Panc1 (cell line): ENCODE results near the gene TRPC5OS. TPM values are rescaled to one million over a fixed set of nuclear protein-coding genes. Genes with fewer than 3 reads are reported as not detected.

Experiments
- ATAC-seq: fragments of 200-7000 bp; cut with Tn5 transposase; 2 replicates; pipeline ENCODE4 v1.9.1; 2020; ENCODE audit warnings: mild to moderate bottlenecking, moderate library complexity
- BruUV-seq: library from RNA; stranded (reverse); fragments of 400-500 nt; replicated peaks from 2 replicates; lab custom pipeline; 2021; lab: Mats Ljungman, UMichigan
- CTCF ChIA-PET: fragments of 300-600 bp; sonication (Branson Sonifier 250); formaldehyde crosslinking; loops from one replicate; lab custom pipeline; 2022; ENCODE audit warnings: antibody characterized with exemption; lab: Charles Lee
- POLR2A ChIA-PET: fragments of 300-600 bp; sonication (Branson Sonifier 250); formaldehyde crosslinking; loops from one replicate; lab custom pipeline; 2022; ENCODE audit warnings: antibody characterized with exemption; lab: Charles Lee
- DNase-seq: peaks from one replicate; pipeline ENCODE4 v3.0.0-alpha.2; 2010; ENCODE audit warnings: low read depth, low spot score
- H3K27ac ChIP-seq: 2 replicates; pipeline ENCODE4 v1.5.1; 2011; ENCODE audit warnings: mild to moderate bottlenecking, low read length, inconsistent platforms
- H3K27me3 ChIP-seq: fragments of 200-500 bp; sonication (Bioruptor generic); 2 replicates; pipeline ENCODE4 v1.6.0; 2014; ENCODE audit warnings: low read length, inconsistent platforms; ENCODE audit not compliant: control insufficient read depth, insufficient read depth
- H3K36me3 ChIP-seq: fragments of 200-500 bp; sonication (Bioruptor generic); 2 replicates; pipeline ENCODE4 v1.5.1; 2014; ENCODE audit warnings: inconsistent platforms, mild to moderate bottlenecking, low read length, moderate library complexity; ENCODE audit not compliant: control insufficient read depth, insufficient read depth
- H3K4me1 ChIP-seq: 2 replicates; pipeline ENCODE4 v1.5.1; 2011; ENCODE audit warnings: inconsistent platforms, mild to moderate bottlenecking, low read length, moderate library complexity; ENCODE audit not compliant: control insufficient read depth, insufficient read depth
- H3K4me3 ChIP-seq, 2 experiments: 2 replicates each; pipeline ENCODE4 v1.5.1; 2011 to 2012; ENCODE audit warnings: low read depth in 2 of 2, low read length in 2 of 2, mild to moderate bottlenecking in 2 of 2, inconsistent platforms in 1 of 2, moderate library complexity in 1 of 2
- H3K9me3 ChIP-seq: fragments of 200-500 bp; sonication (Bioruptor generic); 2 replicates; pipeline ENCODE4 v1.5.1; 2014; ENCODE audit warnings: low read depth, mild to moderate bottlenecking, inconsistent platforms, low read length, moderate library complexity; ENCODE audit not compliant: control insufficient read depth, insufficient read depth
- POLR2AphosphoS5 ChIP-seq: IDR thresholded peaks from 2 replicates; pipeline ENCODE4 v1.6.1; 2012; ENCODE audit warnings: mild to moderate bottlenecking, low read depth, low read length, moderate library complexity
- SIN3A ChIP-seq: IDR thresholded peaks from 2 replicates; pipeline ENCODE4 v1.6.1; 2012; ENCODE audit warnings: low read depth, mild to moderate bottlenecking, low read length, moderate library complexity, borderline replicate concordance; ENCODE audit not compliant: insufficient read depth
- TCF7L2 ChIP-seq: IDR thresholded peaks from 2 replicates; pipeline ENCODE4 v1.6.1; 2011; ENCODE audit warnings: mild to moderate bottlenecking, low read depth, low read length, inconsistent platforms
- in situ Hi-C: cut with HindIII; loops from 2 replicates; pipeline ENCODE4 v1.10.0; 2016; ENCODE audit warnings: low sequenced_read_pairs, low pct_unique_long_range_greater_than_20kb
- intact Hi-C: fragments of 100-400 bp; cut with micrococcal nuclease; formaldehyde crosslinking; loops from one replicate; pipeline ENCODE4 v1.10.0; 2022; ENCODE audit not compliant: unreplicated experiment
- total RNA-seq: library from RNA; stranded (reverse); gene quantifications from one replicate; pipeline ENCODE4 v1.2.1, GENCODE V29; 2021; ENCODE audit not compliant: unreplicated experiment
- TF ChIP-seq, protein P1 (sequence below), 2 experiments: IDR thresholded peaks; 2 replicates each; pipeline ENCODE4 v1.6.1; 2011 to 2012; ENCODE audit warnings: low read depth in 2 of 2, control low read depth in 1 of 2, low read length in 1 of 2, mild to moderate bottlenecking in 1 of 2, moderate library complexity in 1 of 2; ENCODE audit not compliant: insufficient read depth in 1 of 2
- TF ChIP-seq, protein P2 (sequence below): fragments of 450-650 bp; IDR thresholded peaks from 2 replicates; pipeline ENCODE4 v1.5.1; 2017; ENCODE audit warnings: mild to moderate bottlenecking

TRPC5OS gene
- total RNA-seq, 1 experiment from 2014 or later: not detected

DNA sequence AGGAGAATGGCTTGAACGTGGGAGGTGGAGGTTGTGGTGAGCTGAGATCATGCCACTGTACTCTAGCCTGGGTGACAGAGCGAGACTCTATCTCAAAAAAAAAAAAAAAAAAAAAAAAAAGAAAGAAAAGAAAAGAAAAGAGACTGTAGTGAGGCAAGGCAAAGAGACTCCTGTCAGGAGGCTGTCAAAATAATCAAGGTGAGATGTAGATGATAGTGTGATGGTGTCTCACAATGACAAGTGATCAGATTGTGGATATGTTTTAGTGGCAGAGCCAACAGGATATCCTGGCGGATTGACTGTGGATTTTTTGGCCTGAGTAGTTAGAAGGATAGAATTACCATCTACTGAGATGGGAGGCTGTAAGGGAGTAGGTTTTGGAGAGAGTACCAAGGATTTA lies 12.6 kb downstream of the TRPC5OS start:
- intact Hi-C loops: no loop called here
- in situ Hi-C loops: no loop called here
- H3K36me3 ChIP-seq: no peaks in the 10 kb centered on the region

DNA sequence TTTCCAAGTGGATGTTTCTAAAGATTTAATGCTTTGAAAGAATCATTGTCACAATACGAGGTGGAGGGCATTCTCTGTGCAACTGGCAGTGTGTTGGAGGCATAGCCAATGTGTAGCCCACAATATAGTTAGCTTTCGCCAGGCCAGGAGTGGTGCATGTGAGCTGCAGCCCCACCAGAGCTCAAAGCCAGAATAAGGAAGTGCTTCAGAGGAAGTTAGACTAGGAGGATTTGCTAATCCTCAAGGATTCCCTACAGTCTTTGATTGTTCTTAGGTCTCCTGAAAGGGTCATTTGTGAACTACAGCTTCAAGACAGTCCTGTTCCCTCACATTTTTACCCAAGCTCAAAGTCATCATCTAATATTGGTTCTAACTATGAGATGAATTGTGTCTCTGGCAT lies 16.4 kb downstream of the TRPC5OS start:
- TF ChIP-seq TCF7L2 (no peak), POLR2AphosphoS5 (no peak), SIN3A (no peak)
- TF ChIP-seq, protein P1, sequence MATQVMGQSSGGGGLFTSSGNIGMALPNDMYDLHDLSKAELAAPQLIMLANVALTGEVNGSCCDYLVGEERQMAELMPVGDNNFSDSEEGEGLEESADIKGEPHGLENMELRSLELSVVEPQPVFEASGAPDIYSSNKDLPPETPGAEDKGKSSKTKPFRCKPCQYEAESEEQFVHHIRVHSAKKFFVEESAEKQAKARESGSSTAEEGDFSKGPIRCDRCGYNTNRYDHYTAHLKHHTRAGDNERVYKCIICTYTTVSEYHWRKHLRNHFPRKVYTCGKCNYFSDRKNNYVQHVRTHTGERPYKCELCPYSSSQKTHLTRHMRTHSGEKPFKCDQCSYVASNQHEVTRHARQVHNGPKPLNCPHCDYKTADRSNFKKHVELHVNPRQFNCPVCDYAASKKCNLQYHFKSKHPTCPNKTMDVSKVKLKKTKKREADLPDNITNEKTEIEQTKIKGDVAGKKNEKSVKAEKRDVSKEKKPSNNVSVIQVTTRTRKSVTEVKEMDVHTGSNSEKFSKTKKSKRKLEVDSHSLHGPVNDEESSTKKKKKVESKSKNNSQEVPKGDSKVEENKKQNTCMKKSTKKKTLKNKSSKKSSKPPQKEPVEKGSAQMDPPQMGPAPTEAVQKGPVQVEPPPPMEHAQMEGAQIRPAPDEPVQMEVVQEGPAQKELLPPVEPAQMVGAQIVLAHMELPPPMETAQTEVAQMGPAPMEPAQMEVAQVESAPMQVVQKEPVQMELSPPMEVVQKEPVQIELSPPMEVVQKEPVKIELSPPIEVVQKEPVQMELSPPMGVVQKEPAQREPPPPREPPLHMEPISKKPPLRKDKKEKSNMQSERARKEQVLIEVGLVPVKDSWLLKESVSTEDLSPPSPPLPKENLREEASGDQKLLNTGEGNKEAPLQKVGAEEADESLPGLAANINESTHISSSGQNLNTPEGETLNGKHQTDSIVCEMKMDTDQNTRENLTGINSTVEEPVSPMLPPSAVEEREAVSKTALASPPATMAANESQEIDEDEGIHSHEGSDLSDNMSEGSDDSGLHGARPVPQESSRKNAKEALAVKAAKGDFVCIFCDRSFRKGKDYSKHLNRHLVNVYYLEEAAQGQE (IDR thresholded peaks at IDR 0.05; ENCODE audit: insufficient read depth in 1 of 2, low read depth in 2 of 2, low read length in 1 of 2): no peak
- TF ChIP-seq, protein P2, sequence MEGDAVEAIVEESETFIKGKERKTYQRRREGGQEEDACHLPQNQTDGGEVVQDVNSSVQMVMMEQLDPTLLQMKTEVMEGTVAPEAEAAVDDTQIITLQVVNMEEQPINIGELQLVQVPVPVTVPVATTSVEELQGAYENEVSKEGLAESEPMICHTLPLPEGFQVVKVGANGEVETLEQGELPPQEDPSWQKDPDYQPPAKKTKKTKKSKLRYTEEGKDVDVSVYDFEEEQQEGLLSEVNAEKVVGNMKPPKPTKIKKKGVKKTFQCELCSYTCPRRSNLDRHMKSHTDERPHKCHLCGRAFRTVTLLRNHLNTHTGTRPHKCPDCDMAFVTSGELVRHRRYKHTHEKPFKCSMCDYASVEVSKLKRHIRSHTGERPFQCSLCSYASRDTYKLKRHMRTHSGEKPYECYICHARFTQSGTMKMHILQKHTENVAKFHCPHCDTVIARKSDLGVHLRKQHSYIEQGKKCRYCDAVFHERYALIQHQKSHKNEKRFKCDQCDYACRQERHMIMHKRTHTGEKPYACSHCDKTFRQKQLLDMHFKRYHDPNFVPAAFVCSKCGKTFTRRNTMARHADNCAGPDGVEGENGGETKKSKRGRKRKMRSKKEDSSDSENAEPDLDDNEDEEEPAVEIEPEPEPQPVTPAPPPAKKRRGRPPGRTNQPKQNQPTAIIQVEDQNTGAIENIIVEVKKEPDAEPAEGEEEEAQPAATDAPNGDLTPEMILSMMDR: no peak
- in situ Hi-C loops: no loop called here
- intact Hi-C loops: no loop called here
- Histone ChIP-seq H3K4me1 (no peaks in the 10 kb centered on the region), H3K9me3 (no peaks in the 10 kb centered on the region), H3K27me3 (no peaks in the 10 kb centered on the region), H3K27ac (no peak overlapping the region), H3K4me3 (no peak overlapping the region), H3K36me3 (no peaks in the 10 kb centered on the region)
- no peak for DNase-seq
- no TSS peak for BruUV-seq
- POLR2A ChIA-PET: no interaction called here
- CTCF ChIA-PET: no interaction called here
- ATAC-seq: no peak

More for the DNA sequence above, 12.6 kb downstream of the TRPC5OS start:
- no peak for TF ChIP-seq POLR2AphosphoS5
- no peak for TF ChIP-seq SIN3A
- TF ChIP-seq, protein P2: no peak
- TF ChIP-seq, protein P1 (IDR thresholded peaks at IDR 0.05; ENCODE audit: insufficient read depth in 1 of 2, low read depth in 2 of 2, low read length in 1 of 2): no peak
- no peaks in the 10 kb centered on the region for H3K9me3 ChIP-seq
- CTCF ChIA-PET: interaction anchor here (0.6 kb wide), 1 partner anchor 20 kb away, joined by 4 read pairs; no protein-coding TSS in a partner anchor
- no peaks in the 10 kb centered on the region for H3K27me3 ChIP-seq
- no peak overlapping the region for H3K4me3 ChIP-seq
- no peaks in the 10 kb centered on the region for H3K4me1 ChIP-seq
- no peak overlapping the region for H3K27ac ChIP-seq
- DNase-seq (no peak), ATAC-seq (no peak)
- BruUV-seq: no TSS peak
- POLR2A ChIA-PET: no interaction called here
